HepG2 (cell line): Measurements from ENCODE around the gene NEIL3. TPM values are rescaled to one million over a fixed set of nuclear protein-coding genes. Genes with fewer than 3 reads are reported as not detected.

ENCODE experiments used
- ATAC-seq: fragments of 200-7000 bp; cut with Tn5 transposase; 3 replicates; pipeline ENCODE4 v1.9.1; 2020; ENCODE audit warnings: mild to moderate bottlenecking, moderate library complexity
- BruUV-seq: library from RNA; stranded (reverse); fragments of 400-500 nt; replicated peaks from 2 replicates; lab custom pipeline; 2021; lab: Mats Ljungman, UMichigan
- CTCF ChIA-PET: fragments of 300-600 bp; formaldehyde crosslinking; extraction: SDS; loops from one replicate; lab custom pipeline; 2021; ENCODE audit warnings: low total read pairs, inconsistent platforms, low intra/inter-chr PET ratio; lab: Yijun Ruan, JAX
- POLR2A ChIA-PET: fragments of 350-600 bp; sonication (Branson Sonifier 250); formaldehyde crosslinking; loops from one replicate; lab custom pipeline; 2020; ENCODE audit warnings: antibody characterized with exemption, inconsistent platforms; lab: Yijun Ruan, JAX
- DNase-seq: peaks from one replicate; pipeline ENCODE4 v3.0.0-alpha.2; 2015; ENCODE audit warnings: low spot score
- FAIRE-seq: peaks from 3 replicates; lab custom pipeline; 2011; peaks lifted over from hg19 to GRCh38; lab: Jason Lieb, UNC
- H2AFZ ChIP-seq: one replicate; pipeline ENCODE4 v1.6.1; 2011; ENCODE audit warnings: low read length, inconsistent platforms
- H3K27ac ChIP-seq: fragments of 300-600 bp; 3 replicates; pipeline ENCODE4 v1.8.0; 2011; ENCODE audit warnings: mixed run types, mild to moderate bottlenecking, mixed read lengths, low read length, inconsistent platforms; ENCODE audit not compliant: insufficient read depth; ENCODE audit errors: extremely low read length
- H3K27me3 ChIP-seq, 2 experiments: fragments of 200-600 bp in 1 of 2; 2 replicates in 1 of 2; 3 replicates in 1 of 2; pipeline versions ENCODE4 v1.6.0 to v1.8.0; 2011; ENCODE audit warnings: low read length in 2 of 2, mild to moderate bottlenecking in 2 of 2, moderate library complexity in 2 of 2, inconsistent platforms in 1 of 2; ENCODE audit not compliant: insufficient read depth in 2 of 2, control insufficient read depth in 1 of 2
- H3K36me3 ChIP-seq, 2 experiments: fragments of 200-600 bp in 1 of 2; replicated peaks in 1 of 2; 2 replicates in 1 of 2; 3 replicates in 1 of 2; pipeline versions ENCODE4 v1.5.1 to v1.8.0; 2011; ENCODE audit warnings: low read length in 2 of 2, inconsistent platforms in 1 of 2; ENCODE audit not compliant: insufficient read depth in 2 of 2, control insufficient read depth in 1 of 2
- H3K4me1 ChIP-seq: 2 replicates; pipeline ENCODE4 v1.5.1; 2012; ENCODE audit warnings: low read length, inconsistent platforms; ENCODE audit not compliant: insufficient read depth
- H3K4me2 ChIP-seq: 2 replicates; pipeline ENCODE4 v1.6.0; 2011; ENCODE audit warnings: low read depth, low read length, inconsistent platforms
- H3K4me3 ChIP-seq, 3 experiments: fragments of 200-600 bp in 1 of 3; sonication (generic), shearing (Covaris generic) in 1 of 3; replicated peaks in 1 of 3; 2 replicates each; pipeline ENCODE4 v1.5.1; 2011 to 2016; ENCODE audit warnings: low read length in 3 of 3, inconsistent platforms in 2 of 3, low read depth in 2 of 3, mild to moderate bottlenecking in 2 of 3, control low read depth in 1 of 3, mixed read lengths in 1 of 3; ENCODE audit not compliant: insufficient read depth in 1 of 3
- H3K79me2 ChIP-seq: one replicate; pipeline ENCODE4 v1.6.1; 2011; ENCODE audit warnings: low read length, inconsistent platforms; ENCODE audit not compliant: insufficient read depth
- H3K9ac ChIP-seq: 2 replicates; pipeline ENCODE4 v1.6.0; 2011; ENCODE audit warnings: mild to moderate bottlenecking, low read depth, low read length, inconsistent platforms; ENCODE audit not compliant: insufficient read depth
- H3K9me3 ChIP-seq: 2 replicates; pipeline ENCODE4 v1.5.1; 2012; ENCODE audit warnings: mild to moderate bottlenecking, low read length
- H4K20me1 ChIP-seq: 2 replicates; pipeline ENCODE4 v1.6.0; 2011; ENCODE audit warnings: inconsistent platforms, mild to moderate bottlenecking, low read length, moderate library complexity; ENCODE audit not compliant: insufficient read depth
- NR3C1 ChIP-seq: sonication (generic); formaldehyde crosslinking; IDR thresholded peaks from 2 replicates; pipeline ENCODE4 v1.4.0; 2020; ENCODE audit warnings: missing genetic modification reagents
- POGZ ChIP-seq: sonication (generic); formaldehyde crosslinking; IDR thresholded peaks from 2 replicates; pipeline ENCODE4 v1.4.0; 2020; ENCODE audit warnings: mild to moderate bottlenecking, missing genetic modification reagents
- SETDB1 ChIP-seq: sonication (generic); formaldehyde crosslinking; IDR thresholded peaks from 2 replicates; pipeline ENCODE4 v1.5.1; 2020; ENCODE audit warnings: missing genetic modification reagents, mild to moderate bottlenecking, borderline replicate concordance
- ZNF205 ChIP-seq: IDR thresholded peaks from 2 replicates; pipeline ENCODE4 v1.6.1; 2018; ENCODE audit warnings: missing biosample characterization, missing genetic modification reagents
- ZNF781 ChIP-seq: sonication (generic); formaldehyde crosslinking; IDR thresholded peaks from 2 replicates; pipeline ENCODE4 v1.5.1; 2020; ENCODE audit warnings: borderline replicate concordance, mild to moderate bottlenecking, missing genetic modification reagents; ENCODE audit errors: not compliant biosample characterization
- ZNF782 ChIP-seq: sonication (generic); formaldehyde crosslinking; IDR thresholded peaks from 2 replicates; pipeline ENCODE4 v1.4.0; 2020; ENCODE audit warnings: missing genetic modification reagents, mild to moderate bottlenecking, borderline replicate concordance
- whole genome bisulfite sequencing: methylation state at CpG from one replicate; pipeline ENCODE4 v1.1.6; 2017; ENCODE audit warnings: low lambda C conversion rate; 5-methylcytosine and 5-hydroxymethylcytosine counted together
- in situ Hi-C: cut with HindIII; loops from 2 replicates; pipeline ENCODE4 v1.10.0; 2017; ENCODE audit warnings: low pct_unique_long_range_greater_than_20kb; ENCODE audit not compliant: extremely low pct_ligation_motif_present
- intact Hi-C: fragments of 100-400 bp; cut with micrococcal nuclease; formaldehyde crosslinking; loops from one replicate; pipeline ENCODE4 v1.10.0; 2022; ENCODE audit not compliant: unreplicated experiment
- polyA plus RNA-seq, 8 experiments: library from polyadenylated mRNA; depleted of rRNA in 3 of 8; stranded (reverse) in 7 of 8; unstranded in 1 of 8; fragments of >200 nt; fragmentation: Illumina TruSeq in 4 of 8; extraction: Trizol in 4 of 8; gene quantifications; 2 replicates each; pipeline versions ENCODE4 v1.2.1 to v1.2.3, GENCODE V29; 2011 to 2016; ENCODE audit warnings: low read depth in 4 of 8, missing spikeins in 1 of 8, mixed read lengths in 1 of 8; ENCODE audit not compliant: insufficient read depth in 1 of 8
- total RNA-seq, 5 experiments: library from RNA; depleted of rRNA; stranded (reverse); fragments of >200 nt; fragmentation: Illumina TruSeq; extraction: Trizol; gene quantifications; 2 replicates each; pipeline ENCODE4 v1.2.3, GENCODE V29; 2016; ENCODE audit warnings: low read depth in 1 of 5
- TF ChIP-seq, protein P1 (sequence below): sonication (generic); formaldehyde crosslinking; IDR thresholded peaks from 2 replicates; pipeline ENCODE4 v1.5.0; 2020; ENCODE audit warnings: mild to moderate bottlenecking, missing genetic modification reagents, borderline replicate concordance

Gene NEIL3
- total and polyA plus RNA-seq, 2 of the 13 experiments (the other 11 are each of a cell fraction or from before 2014, with no cell fraction given) = 3.5 to 8.4 TPM

DNA sequence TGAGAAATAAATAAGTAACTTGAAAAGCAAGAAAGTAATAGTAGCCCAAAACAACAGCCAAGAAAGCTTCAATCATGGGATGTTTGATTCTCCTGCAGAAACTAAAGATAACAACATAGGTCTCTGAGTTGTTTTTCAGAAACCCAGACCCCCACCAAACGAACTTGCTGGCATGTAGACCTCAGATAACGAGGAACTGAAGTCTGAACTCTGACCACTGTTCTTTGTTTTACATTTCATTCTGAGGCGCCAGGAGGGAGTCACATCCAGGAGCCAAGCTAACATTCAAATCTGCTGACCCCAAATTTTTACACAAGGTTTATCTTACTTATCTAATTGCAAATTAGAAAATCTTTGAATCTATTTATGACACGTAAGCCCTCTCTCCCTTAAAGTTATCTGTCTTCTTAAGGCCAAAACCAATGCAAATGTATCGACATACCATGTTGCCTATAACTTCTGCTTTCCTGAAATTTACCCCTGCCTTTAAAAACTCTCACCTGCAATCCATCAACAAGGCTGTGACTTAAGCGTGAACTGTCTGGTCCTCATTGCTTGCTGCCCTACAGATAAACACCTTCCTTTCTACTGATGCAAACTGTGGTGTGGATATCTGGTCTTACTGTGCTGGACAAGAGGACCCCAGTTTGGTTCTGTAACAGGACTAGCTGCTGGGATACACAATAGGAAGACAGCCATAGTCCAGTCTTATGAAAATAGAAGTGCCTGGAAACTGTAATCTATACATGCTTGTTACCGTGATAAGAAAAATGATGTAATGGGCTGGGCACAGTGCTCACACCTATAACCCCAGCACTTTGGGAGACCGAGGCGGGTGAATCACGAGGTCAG lies 37.5 kb upstream of the NEIL3 start:
- Histone ChIP-seq H4K20me1 (no peaks in the 10 kb centered on the region), H3K9ac (no peak overlapping the region), H3K79me2 (no peaks in the 10 kb centered on the region), H3K36me3 (no peaks in the 10 kb centered on the region), H3K27me3 (no peaks in the 10 kb centered on the region), H3K9me3 (no peaks in the 10 kb centered on the region), H3K4me3 (no peak overlapping the region), H2AFZ (no peak overlapping the region), H3K4me2 (no peak overlapping the region), H3K4me1 (no peaks in the 10 kb centered on the region), H3K27ac (no peak overlapping the region)
- TF ChIP-seq NR3C1 (CRISPR knock-in tag) (no peak), SETDB1 (CRISPR knock-in tag) (no peak), ZNF205 (CRISPR knock-in tag) (no peak), ZNF782 (CRISPR knock-in tag) (no peak), POGZ (CRISPR knock-in tag) (no peak), ZNF781 (no peak)
- TF ChIP-seq, protein P1, sequence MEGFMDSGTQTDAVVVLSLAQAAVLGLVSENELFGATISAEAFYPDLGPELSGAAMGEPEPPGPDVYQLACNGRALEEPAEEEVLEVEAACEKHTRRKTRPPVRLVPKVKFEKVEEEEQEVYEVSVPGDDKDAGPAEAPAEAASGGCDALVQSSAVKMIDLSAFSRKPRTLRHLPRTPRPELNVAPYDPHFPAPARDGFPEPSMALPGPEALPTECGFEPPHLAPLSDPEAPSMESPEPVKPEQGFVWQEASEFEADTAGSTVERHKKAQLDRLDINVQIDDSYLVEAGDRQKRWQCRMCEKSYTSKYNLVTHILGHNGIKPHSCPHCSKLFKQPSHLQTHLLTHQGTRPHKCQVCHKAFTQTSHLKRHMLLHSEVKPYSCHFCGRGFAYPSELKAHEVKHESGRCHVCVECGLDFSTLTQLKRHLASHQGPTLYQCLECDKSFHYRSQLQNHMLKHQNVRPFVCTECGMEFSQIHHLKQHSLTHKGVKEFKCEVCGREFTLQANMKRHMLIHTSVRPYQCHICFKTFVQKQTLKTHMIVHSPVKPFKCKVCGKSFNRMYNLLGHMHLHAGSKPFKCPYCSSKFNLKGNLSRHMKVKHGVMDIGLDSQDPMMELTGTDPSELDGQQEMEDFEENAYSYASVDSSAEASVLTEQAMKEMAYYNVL (CRISPR knock-in tag) = no peak
- WGBS = 15% methylated on average over 10 of the region's 10 CpGs
- DNase-seq (no peak), ATAC-seq (no peak), FAIRE-seq (no peak)
- ChIA-PET POLR2A (no interaction called here), CTCF (no interaction called here)
- in situ Hi-C loops (no loop called here), intact Hi-C loops (no loop called here)
- no TSS peak for BruUV-seq
